Activated naive CD4-positive, alpha-beta T cell treated with anti-CD3 and anti-CD28 coated beads, Interleukin-2, amount 50 U/mL, for 72 hours (primary cell): ENCODE data around the gene TCF7L2. TPM values are rescaled to one million over a fixed set of nuclear protein-coding genes. Genes with fewer than 3 reads are reported as not detected.

Experiments
- ATAC-seq, 2 donors: fragments of 150-1000 bp; cut with Tn5 transposase; 2 replicates each; pipeline ENCODE4 v1.10.0; 2021; ENCODE audit warnings: mild to moderate bottlenecking in 2 of 2, moderate library complexity in 2 of 2
- DNase-seq, 2 donors: peaks; one replicate each; pipeline ENCODE4 v3.0.0; 2021 to 2022; ENCODE audit warnings: low spot score in 2 of 2
- H3K27ac Mint-ChIP-seq, 2 donors: one replicate each; pipeline ENCODE4 v1.8.0; 2022; ENCODE audit warnings: mild to moderate bottlenecking in 2 of 2, mixed read lengths in 2 of 2
- H3K36me3 Mint-ChIP-seq, 2 donors: one replicate each; pipeline ENCODE4 v1.8.0; 2022; ENCODE audit warnings: mixed read lengths in 2 of 2
- H3K9me3 Mint-ChIP-seq, 2 donors: one replicate each; pipeline ENCODE4 v1.8.0; 2022; ENCODE audit warnings: mixed read lengths in 2 of 2
- total RNA-seq, 2 donors: library from RNA; stranded (reverse); gene quantifications; one replicate each; pipeline ENCODE4 v1.2.3, GENCODE V29; 2022

The TCF7L2 gene
- total RNA-seq, 2 donors from 2014 or later, result 3.0 to 3.1 TPM

DNA sequence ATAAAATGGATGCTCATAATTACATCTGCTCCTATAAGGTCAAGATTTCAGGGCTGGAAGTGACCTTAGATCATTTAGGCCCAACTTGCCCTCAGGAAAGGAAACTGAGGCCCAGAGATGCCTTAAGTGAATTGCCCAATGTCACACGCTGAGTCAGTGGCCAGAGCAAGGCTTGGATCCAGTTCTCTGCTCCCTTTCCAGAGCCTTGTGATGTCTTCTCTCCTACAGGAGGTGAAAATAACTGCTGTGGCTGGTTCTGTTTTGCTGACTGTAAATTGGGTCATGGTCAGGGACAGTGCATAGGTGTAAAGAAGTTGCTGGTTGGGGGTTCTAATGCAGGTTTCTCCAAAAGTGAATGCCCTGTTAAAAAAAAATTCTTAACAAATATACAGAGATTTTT is 91.3 kb downstream of the TCF7L2 start:
- Mint-ChIP-seq H3K36me3 (no peaks in the 10 kb centered on the region), H3K27ac (no peak overlapping the region), H3K9me3 (peaks cover 0 to 4% of the 10 kb centered on the region in 2 donors)
- DNase-seq (no peak), ATAC-seq (no peak)

DNA sequence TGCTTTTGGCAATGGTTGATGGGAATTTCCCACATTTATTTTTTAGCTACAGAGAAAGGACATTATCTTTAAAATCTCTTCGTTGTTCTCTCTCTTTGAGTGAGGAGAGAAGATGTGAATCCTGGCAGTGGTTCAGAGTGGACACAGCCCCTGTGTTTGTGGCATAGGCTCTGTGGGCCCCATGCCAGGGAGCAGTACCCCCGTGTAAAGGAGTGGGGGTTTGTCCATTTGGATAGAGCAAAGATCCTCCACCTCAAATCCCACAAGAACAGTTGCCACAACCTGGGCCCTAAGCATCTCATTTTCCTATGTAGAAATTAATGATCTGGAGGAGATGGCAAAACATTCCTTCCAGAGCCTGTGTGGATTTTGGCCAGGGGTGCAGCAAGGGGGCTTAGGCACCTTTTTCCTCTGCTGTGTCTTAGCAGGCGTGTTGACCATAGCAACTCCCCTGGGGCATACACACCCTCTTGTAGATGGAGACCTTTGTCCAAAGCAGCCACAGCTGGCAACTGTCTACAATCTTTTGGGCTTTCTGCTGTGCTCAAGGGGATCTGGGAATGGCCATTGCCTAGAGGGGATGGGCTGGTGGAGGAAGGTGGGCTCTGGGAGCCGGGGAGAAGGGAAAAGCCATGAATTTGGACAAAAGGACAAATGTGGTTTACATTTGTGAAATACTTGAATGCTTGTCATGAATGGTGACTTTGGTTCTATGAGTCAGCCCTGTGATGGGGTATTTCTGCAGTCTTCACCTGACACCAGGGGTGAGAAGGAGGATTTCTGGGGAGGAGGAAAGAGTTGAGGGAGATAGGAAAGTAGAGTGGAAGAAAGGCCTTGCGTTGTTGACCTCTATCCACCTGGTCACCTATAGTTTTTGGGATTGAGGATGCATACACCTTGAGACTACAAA is 92.0 kb downstream of the TCF7L2 start:
- DNase-seq (no peak), ATAC-seq (no peak)
- no peak overlapping the region for H3K27ac Mint-ChIP-seq
- peaks cover 0 to 4% of the 10 kb centered on the region in 2 donors for H3K9me3 Mint-ChIP-seq
- no peaks in the 10 kb centered on the region for H3K36me3 Mint-ChIP-seq

DNA sequence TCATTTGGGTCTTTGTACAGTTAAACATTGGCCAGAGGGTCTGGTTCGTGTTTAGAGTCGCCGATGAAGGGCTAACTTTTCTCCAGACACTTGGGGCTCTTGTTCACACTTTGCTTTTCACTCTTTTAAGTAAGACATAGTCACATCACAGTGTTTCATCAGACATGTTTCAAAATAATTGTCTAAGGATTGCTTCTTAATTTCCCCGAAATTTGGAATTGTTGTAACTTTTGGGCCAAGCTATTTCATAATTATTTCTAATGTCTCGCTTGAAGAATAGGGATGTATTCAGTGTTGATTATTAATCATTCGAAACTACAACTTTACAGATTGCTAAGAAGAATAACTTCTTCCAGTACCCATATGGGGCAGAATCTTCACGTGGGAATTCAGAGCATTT is 92.8 kb downstream of the TCF7L2 start:
- ATAC-seq (no peak), DNase-seq (no peak)
- H3K36me3 Mint-ChIP-seq, result no peaks in the 10 kb centered on the region
- peaks cover 0 to 4% of the 10 kb centered on the region in 2 donors for H3K9me3 Mint-ChIP-seq
- H3K27ac Mint-ChIP-seq, result no peak overlapping the region

DNA sequence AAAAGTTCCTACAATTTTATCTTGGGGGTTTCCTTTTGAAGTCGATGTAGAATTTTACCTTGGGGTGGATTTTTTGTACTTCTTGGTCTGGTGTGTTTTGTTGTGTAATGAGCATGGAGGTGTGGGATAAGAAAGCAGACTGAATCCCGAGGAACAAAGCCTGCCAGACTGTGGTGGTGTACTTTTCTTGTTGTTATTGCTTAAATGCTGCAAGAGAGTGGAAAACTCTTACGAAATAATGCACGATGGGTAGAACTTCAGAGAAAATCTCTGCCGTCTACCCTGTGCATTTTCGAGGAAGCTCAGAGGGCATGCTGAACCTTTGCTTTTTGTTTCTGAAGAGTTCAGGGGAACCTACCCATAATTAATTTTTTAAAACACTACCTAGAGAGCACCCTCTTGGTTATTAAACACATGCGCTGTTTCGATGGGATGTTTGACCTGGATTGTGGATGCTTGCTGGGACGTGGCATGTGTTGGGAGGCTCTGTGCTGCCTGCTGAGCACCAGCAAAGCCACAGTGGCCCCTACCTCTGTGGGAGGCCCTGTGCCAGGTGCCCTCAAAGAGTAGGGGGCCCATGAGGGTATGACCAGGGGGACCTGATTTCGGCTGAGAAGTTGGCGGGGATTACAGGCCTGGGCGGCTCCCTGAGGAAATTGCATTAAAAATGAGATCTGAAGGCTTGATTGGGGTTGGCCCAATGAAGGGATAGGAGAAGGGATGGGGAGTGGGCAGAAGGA is 94.1 kb downstream of the TCF7L2 start:
- Mint-ChIP-seq H3K9me3 (peaks cover 0 to 4% of the 10 kb centered on the region in 2 donors), H3K27ac (no peak overlapping the region), H3K36me3 (no peaks in the 10 kb centered on the region)
- ATAC-seq (no peak), DNase-seq (no peak)

DNA sequence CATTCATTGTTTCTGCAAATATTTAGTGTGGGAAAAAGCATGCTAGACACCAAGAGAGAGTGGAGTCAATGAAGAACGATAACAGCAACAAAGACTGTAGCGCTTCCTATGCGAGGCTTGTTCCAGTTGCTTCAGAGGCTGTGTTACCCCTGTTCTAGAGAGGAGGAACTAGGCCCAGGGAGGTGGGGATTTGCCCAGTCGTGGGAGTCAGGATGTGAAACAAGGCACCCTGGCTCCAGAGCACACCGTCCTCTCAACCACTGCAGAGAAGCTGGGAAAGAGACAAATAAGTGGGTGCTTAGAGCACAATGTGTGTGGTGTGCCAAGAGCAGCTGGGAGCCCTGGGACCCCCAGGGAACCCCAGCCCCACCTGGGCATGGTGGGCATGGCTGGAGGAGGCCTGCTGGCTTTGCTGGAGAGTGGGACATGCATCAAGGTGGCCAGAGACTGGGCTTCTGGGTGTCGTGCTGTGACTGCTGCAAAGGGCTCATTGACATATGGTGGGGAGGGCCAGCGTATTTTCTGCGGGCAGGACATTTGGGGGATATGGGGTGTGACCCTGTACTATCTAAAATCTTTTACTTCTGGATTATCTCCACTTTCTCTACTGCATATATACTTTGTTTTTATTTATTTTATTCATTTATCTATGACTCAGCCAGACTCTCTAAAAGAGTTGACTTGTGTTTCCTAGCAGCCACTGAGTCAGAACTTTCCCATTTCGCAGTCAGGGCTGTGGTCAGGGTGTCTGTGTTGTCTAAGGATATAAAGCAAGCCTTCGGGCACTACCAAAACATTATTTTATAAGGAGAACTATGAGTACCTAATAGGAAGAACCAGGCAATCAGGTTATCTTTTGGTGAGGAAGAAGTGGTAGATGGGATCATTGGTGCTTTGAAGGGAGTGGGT is 95.4 kb downstream of the TCF7L2 start:
- DNase-seq, result no peak
- no peak for ATAC-seq
- no peak overlapping the region for H3K27ac Mint-ChIP-seq
- H3K9me3 Mint-ChIP-seq, result peaks cover 0 to 4% of the 10 kb centered on the region in 2 donors
- no peaks in the 10 kb centered on the region for H3K36me3 Mint-ChIP-seq

DNA sequence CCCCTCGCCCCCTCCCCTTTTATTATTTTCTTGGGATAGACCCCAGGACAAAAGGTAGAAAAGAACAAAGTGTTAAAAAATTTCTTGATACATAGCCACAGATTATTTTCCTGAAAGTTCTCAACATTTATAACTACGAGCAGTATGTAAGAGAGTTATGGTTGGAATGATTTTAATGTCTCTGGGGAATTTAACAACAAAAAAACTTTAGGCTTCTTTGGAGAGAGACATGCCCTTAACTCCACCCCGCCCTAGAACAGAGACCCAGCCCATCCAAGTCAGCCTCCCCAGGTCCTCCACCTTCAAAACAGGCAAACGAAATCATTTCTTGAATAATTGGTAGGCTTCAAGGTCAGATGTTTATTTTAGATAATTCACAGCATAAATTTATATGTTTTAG is 97.1 kb downstream of the TCF7L2 start:
- Mint-ChIP-seq H3K36me3 (no peaks in the 10 kb centered on the region), H3K9me3 (peaks cover 0 to 4% of the 10 kb centered on the region in 2 donors), H3K27ac (no peak overlapping the region)
- ATAC-seq (no peak), DNase-seq (no peak)

DNA sequence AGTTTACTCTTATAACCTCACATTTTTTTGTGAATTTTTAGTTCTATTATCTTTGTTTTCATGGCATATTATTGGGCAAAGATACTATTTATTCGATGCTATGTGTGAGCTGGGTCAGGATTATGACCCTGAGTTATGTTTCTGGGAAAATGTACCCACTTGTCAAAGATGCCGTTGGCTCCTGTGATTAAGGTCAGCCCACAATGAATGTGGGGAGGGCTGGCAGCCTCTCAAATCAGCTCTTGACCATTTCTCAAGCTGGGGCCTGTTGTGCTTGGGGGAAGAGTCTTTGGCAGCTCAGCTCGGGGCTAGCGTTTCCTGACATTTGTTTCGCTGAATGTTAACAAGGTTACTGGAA is 97.5 kb downstream of the TCF7L2 start:
- Mint-ChIP-seq H3K36me3 (no peaks in the 10 kb centered on the region), H3K27ac (no peak overlapping the region), H3K9me3 (peaks cover 0 to 4% of the 10 kb centered on the region in 2 donors)
- no peak for DNase-seq
- ATAC-seq, result no peak

DNA sequence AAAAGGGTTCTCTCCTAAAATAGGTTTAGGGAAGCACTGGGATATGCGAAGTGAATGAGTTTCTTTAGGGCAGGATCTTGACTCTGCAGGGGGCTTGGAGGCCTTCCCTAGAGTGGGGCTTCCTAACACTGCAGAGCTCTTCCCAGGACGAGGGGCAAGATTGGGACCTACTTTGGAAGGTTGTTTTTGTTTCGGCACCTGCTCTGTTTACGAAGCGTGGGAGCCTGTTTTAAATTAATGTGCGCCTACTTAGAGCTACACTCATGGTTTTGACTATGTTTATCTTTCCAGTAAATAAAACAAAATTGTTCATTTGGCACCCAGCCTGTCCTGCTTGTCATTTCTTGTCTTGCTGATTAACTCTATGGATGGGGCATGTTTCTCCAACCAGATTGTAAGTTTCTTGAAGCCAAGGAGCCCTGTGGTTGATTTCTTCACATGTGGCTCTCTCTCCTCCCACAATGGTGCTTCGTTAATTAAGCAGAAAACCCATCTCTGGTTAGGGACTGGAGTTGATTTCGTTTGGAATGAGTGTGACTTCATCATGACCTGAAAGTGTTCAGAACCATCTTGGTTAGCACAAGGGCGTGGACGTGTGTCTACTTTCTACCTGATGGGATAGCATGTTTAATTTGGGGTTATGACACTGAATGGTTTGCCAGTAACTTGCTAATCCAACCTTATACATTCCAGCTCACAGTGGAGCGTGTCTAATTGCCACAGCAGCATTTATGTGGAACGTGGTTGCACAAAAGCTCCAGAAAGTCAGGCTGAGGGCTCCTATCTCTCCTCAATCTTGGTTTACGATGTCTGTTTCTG is 98.1 kb downstream of the TCF7L2 start:
- no peaks in the 10 kb centered on the region for H3K36me3 Mint-ChIP-seq
- DNase-seq, result no peak
- H3K27ac Mint-ChIP-seq, result no peak overlapping the region
- no peak for ATAC-seq
- H3K9me3 Mint-ChIP-seq, result peaks cover 0 to 4% of the 10 kb centered on the region in 2 donors

DNA sequence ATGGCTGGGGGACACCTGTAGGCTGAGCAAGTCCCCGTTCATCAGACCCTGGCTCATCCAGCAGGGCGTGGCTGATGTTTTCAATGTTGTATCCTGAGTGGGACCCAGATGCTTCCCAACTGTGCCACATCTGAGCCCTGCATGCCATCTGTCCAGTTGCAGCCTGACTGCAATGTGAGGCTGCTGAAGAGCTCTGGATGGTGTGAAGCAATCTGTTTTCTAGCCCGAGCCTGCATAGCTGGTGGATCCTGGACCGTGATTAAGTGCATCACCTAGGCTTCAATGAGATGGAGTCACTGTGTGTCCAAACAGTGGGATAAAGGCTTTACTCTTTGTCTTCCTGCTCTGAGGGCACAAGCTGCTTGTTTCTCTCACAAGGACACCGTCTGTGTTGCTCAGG is 99.8 kb downstream of the TCF7L2 start:
- ATAC-seq (no peak), DNase-seq (no peak)
- no peaks in the 10 kb centered on the region for H3K36me3 Mint-ChIP-seq
- peaks cover 0 to 1% of the 10 kb centered on the region in 2 donors for H3K9me3 Mint-ChIP-seq
- no peak overlapping the region for H3K27ac Mint-ChIP-seq

DNA sequence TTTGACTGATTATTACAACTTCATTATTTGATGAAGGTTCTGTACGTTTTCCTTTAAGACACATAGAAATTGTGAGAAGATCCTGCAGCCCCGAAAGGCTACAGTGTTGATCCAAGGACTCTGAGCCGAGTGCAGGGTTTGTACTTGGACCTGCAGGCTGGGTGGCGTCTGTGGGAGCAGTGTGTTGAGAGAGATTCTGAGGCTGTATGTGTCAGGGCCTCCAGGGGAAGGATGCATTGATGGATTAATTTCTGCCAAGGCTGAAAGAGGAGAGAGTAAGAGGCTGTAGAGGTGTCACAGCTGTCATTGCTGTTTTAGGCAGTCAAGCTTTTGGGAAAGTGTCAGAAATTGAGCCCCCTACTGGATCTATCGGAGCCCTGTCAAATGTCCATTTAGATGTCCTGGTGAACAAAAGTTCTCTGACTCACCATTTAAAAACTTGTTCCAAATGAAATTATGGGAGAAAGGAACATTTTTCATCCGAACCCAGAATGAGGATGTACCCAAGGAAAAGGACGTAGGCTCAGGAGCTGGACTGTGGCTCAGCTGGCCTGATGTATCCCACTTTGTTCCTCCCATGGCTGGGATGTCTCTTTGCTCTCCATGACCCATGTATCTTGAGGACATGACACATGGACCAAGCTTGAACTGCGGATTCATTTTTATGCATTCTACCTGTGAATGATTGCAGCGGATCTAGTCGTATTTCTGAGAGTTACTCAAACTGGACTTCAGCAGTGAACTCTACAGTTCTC is 102.2 kb downstream of the TCF7L2 start:
- DNase-seq, result no peak
- H3K27ac Mint-ChIP-seq, result no peak overlapping the region
- H3K9me3 Mint-ChIP-seq, result no peaks in the 10 kb centered on the region
- H3K36me3 Mint-ChIP-seq, result no peaks in the 10 kb centered on the region
- ATAC-seq, result no peak

DNA sequence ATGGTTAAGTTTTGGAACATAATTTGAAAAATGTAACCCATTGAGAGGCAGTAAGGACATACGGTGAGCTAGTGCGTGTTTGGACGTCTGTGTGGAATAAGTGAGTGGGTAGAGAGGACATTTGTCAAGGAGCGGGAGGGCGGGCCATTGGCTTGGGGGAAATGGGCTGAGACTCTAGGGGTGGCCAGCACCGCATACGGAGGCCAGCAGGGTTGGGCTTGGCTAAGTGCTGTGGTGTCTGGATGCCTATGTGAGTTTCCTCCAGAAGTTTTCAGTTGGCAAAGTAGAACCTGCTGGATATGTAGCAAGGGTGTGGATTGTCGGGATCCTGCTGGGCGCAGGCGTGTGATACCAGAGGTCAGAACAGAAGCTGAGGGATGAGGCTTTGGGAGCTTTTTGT is 103.0 kb downstream of the TCF7L2 start:
- DNase-seq (no peak), ATAC-seq (no peak)
- no peak overlapping the region for H3K27ac Mint-ChIP-seq
- H3K9me3 Mint-ChIP-seq, result no peaks in the 10 kb centered on the region
- no peaks in the 10 kb centered on the region for H3K36me3 Mint-ChIP-seq

DNA sequence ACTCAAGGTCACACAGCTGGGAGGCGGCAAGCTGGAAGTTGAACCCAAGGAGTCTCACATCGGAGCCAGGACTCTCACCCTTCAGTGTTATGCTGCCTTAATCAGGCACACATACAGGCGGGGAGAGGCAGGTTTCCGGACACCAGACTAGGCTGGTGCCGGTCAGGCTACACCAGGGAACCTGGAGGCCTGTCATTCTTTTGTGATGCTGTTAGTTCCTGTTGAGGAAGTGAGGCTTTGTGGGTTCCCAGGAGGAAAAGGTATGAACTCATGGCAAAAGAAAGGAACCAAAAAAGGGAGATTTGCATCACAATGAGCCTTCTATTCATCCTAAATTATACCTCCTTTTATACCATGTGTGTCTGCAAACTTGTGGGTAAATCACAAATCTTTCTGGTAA is 103.8 kb downstream of the TCF7L2 start:
- no peak for ATAC-seq

DNA sequence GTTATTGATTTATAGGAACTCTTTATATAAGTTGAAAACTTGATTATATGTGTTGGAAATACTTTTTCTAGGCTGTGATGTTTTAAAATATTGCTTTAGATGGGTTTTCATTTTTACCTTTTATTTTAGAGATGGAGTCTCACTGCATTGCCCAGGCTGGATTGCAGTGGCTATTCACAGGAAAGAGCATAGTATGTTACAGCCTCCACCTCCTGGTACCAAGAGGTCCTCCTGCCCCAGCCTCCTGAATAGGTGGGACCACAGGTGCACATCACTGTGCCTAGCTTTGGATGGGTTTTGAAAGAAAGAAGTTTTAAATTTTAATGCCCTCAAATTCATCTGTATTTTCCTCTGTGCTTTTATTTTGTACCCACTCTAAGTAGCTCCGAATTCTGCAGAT is 105.4 kb downstream of the TCF7L2 start:
- H3K9me3 Mint-ChIP-seq, result no peaks in the 10 kb centered on the region
- no peak overlapping the region for H3K27ac Mint-ChIP-seq
- no peak for DNase-seq
- H3K36me3 Mint-ChIP-seq, result no peaks in the 10 kb centered on the region
- ATAC-seq, result no peak

More for the DNA sequence above, 103.8 kb downstream of the TCF7L2 start:
- Mint-ChIP-seq H3K36me3 (no peaks in the 10 kb centered on the region), H3K27ac (no peak overlapping the region), H3K9me3 (no peaks in the 10 kb centered on the region)
- DNase-seq, result no peak

DNA sequence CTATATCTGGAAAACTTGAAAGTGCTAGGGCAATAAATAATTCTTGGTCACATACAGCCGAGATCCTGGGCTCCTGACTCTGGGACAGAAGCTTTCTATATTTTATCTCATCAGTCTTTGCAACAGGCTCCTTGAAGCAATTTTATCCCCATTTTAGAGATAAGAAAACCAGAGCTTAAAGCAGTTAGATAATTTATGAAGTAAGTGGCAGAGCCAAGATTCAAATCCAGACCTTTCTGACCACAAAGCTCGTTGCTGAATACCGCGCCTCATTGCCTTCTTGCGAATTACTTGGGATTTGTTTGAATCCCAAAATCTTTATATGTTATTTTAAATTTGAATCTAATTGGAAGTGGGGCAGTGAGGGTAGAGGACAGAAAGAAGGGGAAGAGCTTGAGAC is 106.0 kb downstream of the TCF7L2 start:
- no peak for ATAC-seq
- H3K9me3 Mint-ChIP-seq, result no peaks in the 10 kb centered on the region
- DNase-seq, result no peak
- H3K36me3 Mint-ChIP-seq, result no peaks in the 10 kb centered on the region
- no peak overlapping the region for H3K27ac Mint-ChIP-seq

DNA sequence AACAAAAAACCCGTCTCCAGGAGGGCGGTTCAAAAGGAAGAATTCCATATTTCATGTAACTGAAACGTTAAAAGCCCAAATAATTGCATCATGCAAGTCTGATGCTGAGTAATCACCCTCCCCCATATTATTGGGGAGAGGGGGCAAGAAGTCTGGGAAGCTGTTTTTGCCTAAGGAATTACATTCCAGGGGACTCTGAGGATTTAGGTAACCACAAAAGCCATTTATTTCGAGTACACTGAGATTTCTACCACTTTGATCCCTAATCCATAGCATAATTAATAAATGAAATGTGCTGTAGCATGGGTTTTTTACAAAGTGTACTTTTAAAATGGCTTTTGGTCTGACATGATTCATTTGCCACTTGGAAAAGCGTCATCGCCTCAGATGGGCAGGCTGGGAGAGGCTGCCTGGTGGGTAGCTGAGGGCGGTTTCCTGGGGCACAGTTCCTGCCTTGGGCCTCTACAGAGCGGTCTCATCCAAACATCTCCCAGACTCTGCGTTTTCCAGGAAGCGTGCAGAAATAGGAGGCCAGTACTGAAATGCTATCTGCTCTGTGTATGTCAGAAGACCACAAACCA is 106.5 kb downstream of the TCF7L2 start:
- H3K36me3 Mint-ChIP-seq, result no peaks in the 10 kb centered on the region
- no peaks in the 10 kb centered on the region for H3K9me3 Mint-ChIP-seq
- H3K27ac Mint-ChIP-seq, result no peak overlapping the region
- ATAC-seq (no peak), DNase-seq (no peak)
